DND-41 (cell line): ENCODE data around the gene GALNT18.

ENCODE experiments used
- CTCF ChIP-seq: IDR thresholded peaks from 2 replicates; pipeline ENCODE4 v1.5.1; 2012; ENCODE audit warnings: borderline replicate concordance, low read length, moderate library complexity, mild to moderate bottlenecking; ENCODE audit not compliant: poor library complexity, severe bottlenecking; ENCODE audit errors: extremely low read depth
- EZH2 ChIP-seq: IDR thresholded peaks from 3 replicates; pipeline ENCODE4 v1.6.1; 2012; ENCODE audit warnings: borderline replicate concordance, low read depth, mild to moderate bottlenecking, moderate library complexity, low read length, inconsistent platforms; ENCODE audit not compliant: severe bottlenecking

- no peak for TF ChIP-seq CTCF
- TF ChIP-seq EZH2, result no peak
These were observed 191.4 kb downstream of the GALNT18 start for GRCh38 chr11:11430431-11430830.
